H1 (cell line): ENCODE measurements around the gene TLK2. TPM values are rescaled to one million over a fixed set of nuclear protein-coding genes. Genes with fewer than 3 reads are reported as not detected.

Experiments used
- ATF2 ChIP-seq: IDR thresholded peaks from 2 replicates; pipeline ENCODE4 v1.6.1; 2012; ENCODE audit warnings: low read length, inconsistent platforms
- CBX8 ChIP-seq: fragments of 300-800, 300-1000 bp; sonication (generic); IDR thresholded peaks from 2 replicates; pipeline ENCODE4 v1.7.1; 2016; ENCODE audit warnings: low read depth, low read length, borderline replicate concordance
- CHD7 ChIP-seq: fragments of 300-600 bp; sonication (generic); IDR thresholded peaks from 2 replicates; pipeline ENCODE4 v1.7.1; 2012; ENCODE audit warnings: low read length, moderate library complexity, mild to moderate bottlenecking, inconsistent platforms; ENCODE audit not compliant: insufficient replicate concordance
- EP300 ChIP-seq, 2 experiments: IDR thresholded peaks; 1 replicate in 1 of 2; 2 replicates in 1 of 2; pipeline ENCODE4 v1.6.1; 2011 to 2012; ENCODE audit warnings: low read depth in 2 of 2, low read length in 2 of 2, mild to moderate bottlenecking in 2 of 2, borderline replicate concordance in 1 of 2, inconsistent platforms in 1 of 2, moderate library complexity in 1 of 2
- HDAC2 ChIP-seq, 2 experiments: fragments of 300-600 bp in 1 of 2; sonication (generic) in 1 of 2; IDR thresholded peaks; 2 replicates each; pipeline ENCODE4 v1.6.1; 2011 to 2012; ENCODE audit warnings: low read depth in 2 of 2, low read length in 2 of 2, mild to moderate bottlenecking in 2 of 2, moderate library complexity in 2 of 2, borderline replicate concordance in 1 of 2, inconsistent platforms in 1 of 2
- POLR2A ChIP-seq, 2 experiments: IDR thresholded peaks; 1 replicate in 1 of 2; 2 replicates in 1 of 2; pipeline ENCODE4 v1.6.1; 2011; ENCODE audit warnings: low read depth in 2 of 2, low read length in 2 of 2, mild to moderate bottlenecking in 2 of 2; ENCODE audit errors: control extremely low read depth in 1 of 2
- SP1 ChIP-seq: IDR thresholded peaks from 2 replicates; pipeline ENCODE4 v1.6.1; 2011; ENCODE audit warnings: low read depth, low read length
- TAF7 ChIP-seq: optimal IDR thresholded peaks from 2 replicates; pipeline ENCODE3; 2011; ENCODE audit warnings: low read depth, mild to moderate bottlenecking, inconsistent platforms, low read length, moderate library complexity, borderline replicate concordance
- polyA plus RNA-seq, 7 experiments: library from polyadenylated mRNA; depleted of rRNA in 3 of 7; stranded (reverse) in 5 of 7; unstranded in 2 of 7; fragments of >200 nt in 5 of 7; fragments of 200-250 nt in 2 of 7; gene quantifications; 1 replicate in 5 of 7; 2 replicates in 1 of 7; 4 replicates in 1 of 7; pipeline versions ENCODE4 v1.2.1 to v1.2.3, GENCODE V29; 2011 to 2013; ENCODE audit warnings: missing spikeins in 2 of 7, mixed read lengths in 2 of 7
- total RNA-seq: library from RNA; stranded (reverse); fragmentation: NEBNext Ultra II Directional; extraction: Animal tissue kit (Norgen Biotek cat#: 25700); gene quantifications from 2 replicates; pipeline ENCODE4 v1.2.1, GENCODE V29; 2021

The TLK2 gene
- total and polyA plus RNA-seq, 2 of the 8 experiments (the other 6 are each of a cell fraction or from before 2014, with no cell fraction given) = 43.1 to 59.9 TPM

GRCh38 chr17:62619417-62620155 is 141.0 kb downstream of the TLK2 start (continued):
- TF ChIP-seq CHD7 = no peak
- TF ChIP-seq HDAC2 (IDR thresholded peaks at IDR 0.05; ENCODE audit: borderline replicate concordance in 1 of 2, low read depth in 2 of 2, low read length in 2 of 2) = no peak
- TF ChIP-seq TAF7 = no peak
- TF ChIP-seq ATF2 = no peak
- no peak for TF ChIP-seq POLR2A (IDR thresholded peaks at IDR 0.05; ENCODE audit: control extremely low read depth in 1 of 2, low read depth in 2 of 2, low read length in 2 of 2)
- TF ChIP-seq EP300 (IDR thresholded peaks at IDR 0.05; ENCODE audit: borderline replicate concordance in 1 of 2, low read depth in 2 of 2, low read length in 2 of 2) = no peak
- no peak for TF ChIP-seq SP1
- no peak for TF ChIP-seq CBX8
